Cerebellar cortex (tissue), 1 donor: ENCODE data around the gene PSMD1.

ENCODE experiments used
- DNase-seq: peaks from one replicate; pipeline ENCODE4 v3.0.0-alpha.2; 2015; ENCODE audit warnings: low spot score

PSMD1 gene

GRCh38 chr2:231036131-231036530, 20.5 kb upstream of the PSMD1 start:
- DNase-seq = no peak

GRCh38 chr2:231036578-231037106, 20.0 kb upstream of the PSMD1 start:
- DNase-seq = no peak

GRCh38 chr2:231037202-231037730, 19.4 kb upstream of the PSMD1 start, which contains the start of gene C2orf72:
Gene C2orf72 (plus strand): TSS chr2:231037523. CDS start chr2:231037566, 43 bp downstream.
- no peak for DNase-seq

- DNase-seq = no peak
Observed at GRCh38 chr2:231037731-231038482, 18.8 kb upstream of the PSMD1 start.

GRCh38 chr2:231038483-231039293, 18.0 kb upstream of the PSMD1 start:
- DNase-seq = no peak

GRCh38 chr2:231039294-231039664, 17.4 kb upstream of the PSMD1 start:
- no peak for DNase-seq

- DNase-seq = no peak
Observed at GRCh38 chr2:231039821-231040364, 16.8 kb upstream of the PSMD1 start.

- DNase-seq = no peak
Observed at GRCh38 chr2:231041061-231041689, 15.5 kb upstream of the PSMD1 start.

GRCh38 chr2:231043796-231044195, 12.9 kb upstream of the PSMD1 start:
- DNase-seq = no peak

GRCh38 chr2:231046916-231047273, 9.8 kb upstream of the PSMD1 start:
- no peak for DNase-seq

GRCh38 chr2:231047274-231047922, 9.3 kb upstream of the PSMD1 start:
- no peak for DNase-seq

GRCh38 chr2:231047923-231048915, 8.4 kb upstream of the PSMD1 start:
- DNase-seq = no peak

- DNase-seq = no peak
Observed at GRCh38 chr2:231049286-231050017, 7.2 kb upstream of the PSMD1 start.

- no peak for DNase-seq
Observed at GRCh38 chr2:231050018-231050901, 6.4 kb upstream of the PSMD1 start.

GRCh38 chr2:231051116-231051515, 5.6 kb upstream of the PSMD1 start:
- DNase-seq = no peak

- DNase-seq = peak; percentile 88
Observed at GRCh38 chr2:231052494-231053451, 3.9 kb upstream of the PSMD1 start.

- DNase-seq = no peak
Observed at GRCh38 chr2:231053846-231054245, 2.8 kb upstream of the PSMD1 start.
